ENCODE results near the gene PRSS50.

- TF ChIP-seq CTCF (IDR thresholded peaks at IDR 0.05) (no peak), POLR2AphosphoS5 (IDR thresholded peaks at IDR 0.05; ENCODE audit: insufficient read depth in 1 of 2, low read depth in 1 of 2) (no peak), POLR2A (IDR thresholded peaks at IDR 0.05) (no peak)
These were observed 32.9 kb upstream of the PRSS50 start for GRCh38 chr3:46750555-46751038.

Data from vagina (tissue), 2 donors.